Activated CD4-positive, alpha-beta T cell treated with anti-CD3 and anti-CD28 coated beads, Interleukin-2, amount 50 U/mL, for 16 hours (primary cell): ENCODE data around the gene CYSRT1.
A peak's percentile ranks its signal among the peaks of the same experiment; 100 is the strongest.

Experiments used
- DNase-seq: peaks from one replicate; pipeline ENCODE4 v3.0.0-alpha.2; 2020

Gene CYSRT1

GRCh38 chr9:137227054-137227852, 2.3 kb downstream of the CYSRT1 start, which contains the start of gene RNF224:
RNF224 (plus strand) TSS chr9:137227502; CDS start chr9:137228336, 834 bp downstream.
- peak; percentile 84 for DNase-seq

- no peak for DNase-seq
These were observed 3.0 kb downstream of the CYSRT1 start for GRCh38 chr9:137227853-137228505.

GRCh38 chr9:137228506-137228967, 3.6 kb downstream of the CYSRT1 start:
- no peak for DNase-seq

- no peak for DNase-seq
These were observed 4.3 kb downstream of the CYSRT1 start for GRCh38 chr9:137228968-137229896.

- no peak for DNase-seq
These were observed 5.1 kb downstream of the CYSRT1 start for GRCh38 chr9:137229903-137230704.

- DNase-seq, result no peak
These were observed 5.9 kb downstream of the CYSRT1 start, which contains the start of gene SLC34A3 for GRCh38 chr9:137230705-137231371. SLC34A3 (plus strand) TSS chr9:137230901; CDS start chr9:137231703, 802 bp downstream.

- DNase-seq, result no peak
These were observed 6.5 kb downstream of the CYSRT1 start for GRCh38 chr9:137231372-137232039.

- no peak for DNase-seq
These were observed 7.1 kb downstream of the CYSRT1 start for GRCh38 chr9:137232101-137232500.

- no peak for DNase-seq
These were observed 7.5 kb downstream of the CYSRT1 start for GRCh38 chr9:137232510-137232909.

GRCh38 chr9:137233143-137233980, 8.4 kb downstream of the CYSRT1 start:
- DNase-seq, result no peak

- DNase-seq, result no peak
These were observed 9.2 kb downstream of the CYSRT1 start for GRCh38 chr9:137234055-137234697.

GRCh38 chr9:137234758-137235423, 9.9 kb downstream of the CYSRT1 start:
- DNase-seq, result no peak

GRCh38 chr9:137235424-137236237, 10.7 kb downstream of the CYSRT1 start:
- DNase-seq, result no peak

- DNase-seq, result peak; percentile 91
These were observed 11.4 kb downstream of the CYSRT1 start for GRCh38 chr9:137236238-137236935.

GRCh38 chr9:137236936-137237421, 12.0 kb downstream of the CYSRT1 start:
- DNase-seq, result no peak

- no peak for DNase-seq
These were observed 13.1 kb downstream of the CYSRT1 start for GRCh38 chr9:137237759-137238726.
